HG03558 (cell line): ENCODE data around the gene NPC1L1.
"Not testable (repeated sequence)": the region's sequence is repeated elsewhere in the genome, so short reads cannot be mapped to it uniquely, and the experiment has no call there.

Experiments used
- ATAC-seq: cut with Tn5 transposase; IDR thresholded peaks from one replicate; pipeline ENCODE4 v1.9.1; 2021; ENCODE audit warnings: moderate number of reproducible peaks; ENCODE audit not compliant: unreplicated experiment; ENCODE audit errors: extremely low read depth

The NPC1L1 gene

GRCh38 chr7:44512736-44513135 is 28.4 kb downstream of the NPC1L1 start:
- ATAC-seq, result no peak

- ATAC-seq, result no peak
Observed at GRCh38 chr7:44511863-44512468, 29.2 kb downstream of the NPC1L1 start.

- ATAC-seq, result no peak
Observed at GRCh38 chr7:44511236-44511635, 29.9 kb downstream of the NPC1L1 start.

- no peak for ATAC-seq
Observed at GRCh38 chr7:44508328-44509030, 32.7 kb downstream of the NPC1L1 start.

- ATAC-seq, result not testable (repeated sequence)
Observed at GRCh38 chr7:44506592-44507288, 34.4 kb downstream of the NPC1L1 start.

- no peak for ATAC-seq
Observed at GRCh38 chr7:44505595-44505994, 35.5 kb downstream of the NPC1L1 start.

GRCh38 chr7:44498230-44498954 is 42.7 kb downstream of the NPC1L1 start:
- no peak for ATAC-seq

GRCh38 chr7:44497155-44498027 is 43.7 kb downstream of the NPC1L1 start:
- no peak for ATAC-seq

- ATAC-seq, result no peak
Observed at GRCh38 chr7:44496385-44496784, 44.7 kb downstream of the NPC1L1 start.

GRCh38 chr7:44494960-44495359 is 46.2 kb downstream of the NPC1L1 start:
- ATAC-seq, result no peak

GRCh38 chr7:44491229-44491628 is 49.9 kb downstream of the NPC1L1 start:
- no peak for ATAC-seq

GRCh38 chr7:44490351-44491200 is 50.6 kb downstream of the NPC1L1 start, which contains the start of gene NUDCD3:
NUDCD3 (minus strand) TSS chr7:44490658; CDS start chr7:44490600, 58 bp downstream.
- ATAC-seq, result peak; percentile 87

- no peak for ATAC-seq
Observed at GRCh38 chr7:44489955-44490350, 51.2 kb downstream of the NPC1L1 start.

- ATAC-seq, result no peak
Observed at GRCh38 chr7:44488955-44489354, 52.2 kb downstream of the NPC1L1 start.

- ATAC-seq, result no peak
Observed at GRCh38 chr7:44486693-44487092, 54.4 kb downstream of the NPC1L1 start.

- ATAC-seq, result no peak
Observed at GRCh38 chr7:44486001-44486400, 55.1 kb downstream of the NPC1L1 start.

- no peak for ATAC-seq
Observed at GRCh38 chr7:44484482-44485313, 56.4 kb downstream of the NPC1L1 start.
